ENCODE data around the gene PIK3R2.
A peak's percentile ranks its signal among the peaks of the same experiment; 100 is the strongest.

- TF ChIP-seq TOX (CRISPR knock-in tag; IDR thresholded peaks at IDR 0.05; ENCODE audit: borderline replicate concordance) (no peak), BACH2 (CRISPR knock-in tag; IDR thresholded peaks at IDR 0.05; ENCODE audit: borderline replicate concordance) (no peak), ESRRG (CRISPR knock-in tag; IDR thresholded peaks at IDR 0.05) (no peak), ZNF565 (CRISPR knock-in tag; conservative IDR thresholded peaks at IDR 0.05; ENCODE audit: low read depth) (no peak), CREB5 (CRISPR knock-in tag; IDR thresholded peaks at IDR 0.05; ENCODE audit: low read depth) (no peak), CSRNP3 (CRISPR knock-in tag; IDR thresholded peaks at IDR 0.05) (no peak), PPARA (CRISPR knock-in tag; IDR thresholded peaks at IDR 0.05; ENCODE audit: borderline replicate concordance) (no peak), RARB (CRISPR knock-in tag; IDR thresholded peaks at IDR 0.05) (no peak), ZFP3 (CRISPR knock-in tag; IDR thresholded peaks at IDR 0.05) (no peak), PATZ1 (CRISPR knock-in tag; IDR thresholded peaks at IDR 0.05; ENCODE audit: borderline replicate concordance) (0 out of 2 replicates have a peak, but pooled peaks have one; percentile 10), ARNTL (CRISPR knock-in tag; IDR thresholded peaks at IDR 0.05; ENCODE audit: borderline replicate concordance, low read depth) (no peak), GLIS3 (CRISPR knock-in tag; IDR thresholded peaks at IDR 0.05) (no peak), OSR1 (CRISPR knock-in tag; IDR thresholded peaks at IDR 0.05) (no peak), ZFP30 (CRISPR knock-in tag; IDR thresholded peaks at IDR 0.05) (no peak)
Measured at GRCh38 chr19:18156841-18157464, 4.0 kb downstream of the PIK3R2 start.
